Inferior parietal cortex (tissue), 1 donor: Measurements from ENCODE around the gene CACNA1G.

Experiments
- DNase-seq: peaks from one replicate; pipeline ENCODE4 v3.0.0-alpha.2; 2016; ENCODE audit errors: extremely low spot score

The CACNA1G gene

DNA sequence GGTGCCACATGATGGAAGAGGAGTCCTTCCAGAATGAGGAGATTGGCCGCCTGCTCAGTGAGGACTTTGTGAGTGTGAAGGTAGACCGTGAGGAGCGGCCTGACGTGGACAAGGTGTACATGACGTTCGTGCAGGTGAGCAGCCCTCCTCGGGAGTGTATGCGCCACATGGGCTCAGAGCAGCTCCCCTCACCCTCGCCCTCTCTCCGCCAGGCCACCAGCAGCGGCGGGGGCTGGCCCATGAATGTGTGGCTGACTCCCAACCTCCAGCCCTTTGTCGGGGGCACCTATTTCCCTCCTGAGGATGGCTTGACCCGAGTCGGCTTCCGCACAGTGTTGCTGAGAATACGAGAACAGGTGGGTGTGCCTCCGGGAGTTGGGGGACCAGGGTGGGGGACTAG is 11.7 kb upstream of the CACNA1G start:
- DNase-seq = no peak

DNA sequence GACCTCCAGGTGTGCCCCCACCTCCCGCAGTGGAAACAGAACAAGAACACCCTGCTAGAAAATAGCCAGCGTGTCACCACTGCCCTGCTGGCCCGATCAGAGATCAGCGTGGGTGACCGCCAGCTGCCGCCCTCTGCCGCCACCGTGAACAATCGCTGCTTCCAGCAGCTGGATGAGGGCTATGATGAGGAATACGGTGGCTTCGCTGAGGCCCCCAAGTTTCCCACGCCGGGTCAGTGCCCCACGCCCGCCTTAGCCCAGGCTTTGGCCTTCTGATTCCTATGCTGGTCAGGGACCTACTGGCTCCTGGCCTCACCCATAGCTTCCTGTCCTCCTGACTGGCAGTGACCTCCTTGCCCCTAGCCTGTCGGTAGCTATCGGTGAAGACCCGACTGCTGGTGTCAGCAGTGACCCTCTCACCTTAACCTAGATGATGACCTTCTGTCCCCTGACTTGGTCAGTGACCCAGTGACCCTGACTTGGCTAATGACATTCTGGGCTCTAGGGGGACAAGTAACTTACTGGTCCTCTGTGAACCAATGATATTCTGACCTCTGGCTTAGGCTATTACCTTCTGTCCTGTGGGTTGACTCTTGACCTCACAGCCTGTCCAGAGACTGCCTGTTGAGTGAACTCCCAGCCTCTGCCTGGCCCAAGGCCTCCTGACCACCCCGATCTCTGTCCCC is 11.1 kb upstream of the CACNA1G start:
- DNase-seq = no peak

DNA sequence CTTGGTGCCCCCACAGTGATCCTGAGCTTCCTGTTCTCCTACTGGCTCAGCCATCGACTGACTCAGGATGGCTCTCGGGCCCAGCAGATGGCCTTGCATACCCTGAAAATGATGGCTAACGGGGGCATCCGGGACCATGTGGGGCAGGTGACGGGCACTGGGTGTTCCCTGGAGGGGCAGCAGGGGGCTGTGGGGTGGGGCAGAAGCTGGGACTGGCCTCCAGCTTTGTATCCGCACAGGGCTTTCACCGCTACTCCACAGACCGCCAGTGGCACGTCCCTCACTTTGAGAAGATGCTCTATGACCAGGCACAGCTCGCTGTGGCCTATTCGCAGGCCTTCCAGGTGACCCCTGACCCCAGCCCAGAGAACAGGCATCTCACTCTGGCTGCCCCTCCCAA is 10.5 kb upstream of the CACNA1G start:
- DNase-seq = no peak

DNA sequence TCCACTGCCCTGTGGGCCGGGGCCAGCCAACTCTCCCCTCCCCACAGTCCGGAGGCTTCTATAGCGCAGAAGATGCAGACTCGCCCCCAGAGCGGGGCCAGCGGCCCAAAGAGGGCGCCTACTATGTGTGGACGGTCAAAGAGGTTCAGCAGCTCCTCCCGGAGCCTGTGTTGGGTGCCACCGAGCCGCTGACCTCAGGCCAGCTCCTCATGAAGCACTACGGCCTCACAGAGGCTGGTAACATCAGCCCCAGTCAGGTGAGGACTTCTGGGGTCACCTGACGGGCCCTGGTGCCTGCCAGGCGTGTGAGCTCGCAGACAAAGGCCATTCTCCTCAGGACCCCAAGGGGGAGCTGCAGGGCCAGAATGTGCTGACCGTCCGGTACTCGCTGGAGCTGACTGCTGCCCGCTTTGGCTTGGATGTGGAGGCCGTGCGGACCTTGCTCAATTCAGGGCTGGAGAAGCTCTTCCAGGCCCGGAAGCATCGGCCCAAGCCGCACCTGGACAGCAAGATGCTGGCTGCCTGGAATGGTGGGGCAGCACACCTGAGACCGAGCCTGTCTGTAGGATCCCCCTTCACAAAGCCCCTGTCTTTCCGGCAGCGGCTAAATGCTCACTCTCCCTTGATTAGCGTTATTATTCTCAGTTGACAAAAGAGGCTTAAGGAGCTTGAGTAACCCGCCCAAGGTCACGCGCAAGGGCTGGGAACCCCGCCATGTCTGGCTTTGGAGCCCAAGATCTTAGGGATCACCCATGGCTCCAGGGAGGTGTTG is 9.7 kb upstream of the CACNA1G start:
- DNase-seq = peak; percentile 83

DNA sequence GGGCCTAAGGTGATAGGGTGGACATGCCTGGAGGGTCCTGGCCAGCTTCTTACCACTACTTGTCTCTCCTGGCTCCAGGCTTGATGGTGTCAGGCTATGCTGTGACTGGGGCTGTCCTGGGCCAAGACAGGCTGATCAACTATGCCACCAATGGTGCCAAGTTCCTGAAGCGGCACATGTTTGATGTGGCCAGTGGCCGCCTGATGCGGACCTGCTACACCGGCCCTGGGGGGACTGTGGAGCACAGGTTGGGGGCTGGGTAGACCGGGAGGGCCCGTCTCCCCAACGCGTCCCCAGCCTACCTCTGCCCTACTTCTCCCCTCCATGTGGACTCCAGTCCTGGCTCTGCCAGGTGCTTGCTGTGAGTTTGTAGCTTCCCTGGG is 9.1 kb upstream of the CACNA1G start:
- DNase-seq = no peak

DNA sequence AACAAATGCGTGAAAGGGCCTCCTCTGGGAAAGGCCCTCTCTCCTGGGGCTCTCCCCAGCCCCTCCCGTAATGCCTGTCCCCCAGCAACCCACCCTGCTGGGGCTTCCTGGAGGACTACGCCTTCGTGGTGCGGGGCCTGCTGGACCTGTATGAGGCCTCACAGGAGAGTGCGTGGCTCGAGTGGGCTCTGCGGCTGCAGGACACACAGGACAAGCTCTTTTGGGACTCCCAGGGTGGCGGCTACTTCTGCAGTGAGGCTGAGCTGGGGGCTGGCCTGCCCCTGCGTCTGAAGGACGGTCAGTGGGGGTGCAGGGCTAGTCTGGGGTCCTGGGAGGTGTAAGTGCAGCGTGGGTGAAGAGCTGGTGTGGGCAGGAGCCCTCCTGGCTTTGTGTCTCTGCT is 8.6 kb upstream of the CACNA1G start:
- no peak for DNase-seq

DNA sequence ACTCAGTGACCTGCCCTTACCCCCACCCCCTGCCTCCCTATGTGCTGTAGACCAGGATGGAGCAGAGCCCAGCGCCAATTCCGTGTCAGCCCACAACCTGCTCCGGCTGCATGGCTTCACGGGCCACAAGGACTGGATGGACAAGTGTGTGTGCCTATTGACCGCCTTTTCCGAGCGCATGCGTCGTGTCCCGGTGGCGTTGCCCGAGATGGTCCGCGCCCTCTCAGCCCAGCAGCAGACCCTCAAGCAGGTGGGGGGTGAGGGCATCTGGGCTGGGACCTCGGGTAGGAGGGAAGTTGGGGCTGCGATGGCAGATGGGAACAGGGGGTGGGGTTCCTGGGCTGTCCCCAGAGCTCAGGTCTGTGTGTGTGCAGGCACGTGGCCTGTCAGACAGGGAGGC is 6.3 kb upstream of the CACNA1G start:
- no peak for DNase-seq

DNA sequence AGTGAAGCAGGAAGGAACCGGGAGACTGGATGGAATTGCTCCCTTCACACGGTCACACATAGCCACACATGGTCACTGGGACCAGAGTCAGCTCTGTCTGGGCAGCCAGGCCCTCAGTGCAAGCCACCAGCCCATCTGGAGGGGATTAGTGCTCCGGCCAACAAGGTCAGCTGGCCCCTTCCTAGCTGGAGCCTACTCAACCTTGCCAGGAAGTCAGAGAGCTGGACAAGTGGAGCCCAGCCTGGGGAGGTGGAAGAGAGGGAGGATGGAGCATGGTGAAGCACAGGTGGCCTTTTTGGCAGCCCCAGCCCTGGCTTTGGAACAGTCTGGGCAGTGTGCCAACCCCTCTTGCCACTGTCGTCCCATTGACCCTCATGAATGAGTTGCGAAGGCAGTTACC is 3.7 kb upstream of the CACNA1G start:
- no peak for DNase-seq

DNA sequence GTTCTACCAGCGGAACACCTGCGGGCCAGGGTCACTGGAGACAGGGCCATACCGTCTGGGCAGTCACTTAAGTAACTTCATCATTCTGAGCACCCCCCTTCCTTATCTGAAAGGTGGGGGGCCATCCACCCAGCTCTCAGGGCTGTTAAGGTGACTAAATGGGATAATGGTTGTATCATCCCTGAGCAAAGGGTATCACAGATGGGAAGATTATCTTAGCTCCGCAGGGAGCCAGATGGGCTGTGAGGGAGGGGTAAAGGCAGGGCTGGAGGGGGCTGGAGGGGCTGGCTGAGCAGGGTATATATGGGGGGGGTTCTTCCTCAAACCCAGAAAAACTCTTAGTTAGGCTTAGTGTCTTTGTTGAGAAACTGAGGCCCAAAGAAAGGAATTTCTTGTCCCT is 2.9 kb upstream of the CACNA1G start:
- no peak for DNase-seq

DNA sequence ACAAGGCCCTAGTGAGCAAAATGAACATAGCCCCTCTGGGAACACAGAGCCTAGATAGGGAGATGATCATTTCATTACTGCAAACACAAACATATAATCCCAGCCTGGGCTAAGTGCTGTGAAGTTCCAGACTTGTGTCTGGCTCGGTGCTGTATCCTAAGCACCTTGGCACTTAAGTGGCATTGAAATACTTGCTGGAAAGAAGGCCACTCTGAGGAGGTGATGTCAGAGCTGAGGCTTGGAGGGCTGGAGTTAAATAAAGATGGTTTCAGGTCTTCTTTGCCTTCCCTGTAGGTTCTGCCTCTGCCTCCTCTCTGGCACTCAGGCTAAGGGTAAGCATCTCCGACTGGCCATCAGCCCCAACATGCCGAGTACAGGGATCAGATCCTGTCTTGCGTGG is 2.4 kb upstream of the CACNA1G start:
- no peak for DNase-seq

DNA sequence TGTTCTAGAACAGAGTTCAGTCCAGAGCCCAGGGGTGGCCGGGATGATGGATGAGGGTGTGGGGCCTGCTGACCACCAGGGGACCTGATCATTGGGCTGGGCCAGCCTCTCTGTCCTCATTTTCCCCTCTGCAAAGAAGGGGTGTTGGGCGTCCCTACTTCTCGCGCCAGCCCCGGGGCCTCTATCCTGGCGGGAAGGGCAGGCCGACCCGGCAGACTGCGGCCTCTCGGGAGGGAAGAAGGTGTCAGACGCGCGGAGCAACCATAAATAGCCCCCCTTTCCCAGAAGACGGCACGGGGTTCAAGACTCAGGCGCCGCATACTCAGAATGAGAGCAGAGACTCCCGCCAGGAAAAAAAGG is 2.0 kb upstream of the CACNA1G start:
- no peak for DNase-seq

DNA sequence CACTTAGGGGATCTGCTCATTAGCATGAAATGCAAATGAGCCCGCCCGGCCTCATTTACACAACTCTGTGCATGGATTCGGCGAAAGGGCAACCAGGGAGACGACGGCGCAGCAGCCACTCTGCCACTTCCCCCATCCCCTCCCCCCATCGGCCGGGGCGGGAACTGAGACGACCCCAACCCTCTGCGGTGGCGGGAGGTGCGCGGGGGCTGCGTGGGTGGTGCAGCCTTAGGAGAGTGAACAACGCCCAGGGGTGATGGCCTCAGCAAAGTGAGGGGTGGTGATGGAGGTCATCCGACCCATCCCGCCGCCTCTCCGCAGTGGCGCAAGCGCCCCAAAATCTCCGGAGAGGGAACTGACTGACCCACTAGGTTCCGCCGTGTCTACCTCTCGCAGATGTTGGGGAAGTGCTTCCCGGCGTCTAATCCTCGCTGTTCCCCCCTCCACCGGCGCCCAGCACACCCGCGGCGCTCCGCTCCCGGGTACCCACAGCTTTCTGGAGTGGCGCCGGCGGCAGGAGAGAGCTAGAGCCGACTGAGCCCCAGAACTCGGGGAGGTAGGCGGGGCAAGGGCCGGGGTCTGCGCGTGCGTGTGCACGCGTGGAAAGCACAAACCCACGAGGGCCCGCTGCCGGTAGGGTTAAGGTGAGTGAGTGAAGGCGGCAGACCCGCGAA is 1.4 kb upstream of the CACNA1G start:
- DNase-seq = no peak

DNA sequence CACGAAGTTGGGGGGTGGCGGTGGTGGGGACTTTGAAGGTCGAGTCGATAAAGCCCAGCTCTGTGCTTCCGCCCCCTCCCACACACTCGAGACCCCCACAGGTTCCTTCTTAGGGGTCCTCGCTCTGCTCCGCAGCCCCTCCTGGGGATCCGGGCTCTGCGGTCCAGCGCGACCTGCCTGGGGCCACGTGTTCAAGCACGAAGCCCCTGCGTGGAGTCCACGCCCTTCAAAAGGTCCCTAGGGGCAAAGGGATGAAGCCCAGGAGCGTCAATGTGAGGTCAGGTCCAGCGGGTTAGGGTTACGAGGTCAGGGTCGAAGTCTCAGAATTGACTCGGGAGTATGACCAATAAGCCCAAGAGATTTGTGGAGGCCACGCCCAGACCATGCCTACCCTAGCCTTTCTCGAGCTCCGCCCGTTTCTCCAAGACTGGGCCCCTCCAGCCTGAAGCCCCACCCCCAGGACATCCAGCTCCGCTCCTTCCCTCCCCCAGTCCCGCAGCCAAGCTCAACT is 786 bp upstream of the CACNA1G start:
- DNase-seq = no peak

DNA sequence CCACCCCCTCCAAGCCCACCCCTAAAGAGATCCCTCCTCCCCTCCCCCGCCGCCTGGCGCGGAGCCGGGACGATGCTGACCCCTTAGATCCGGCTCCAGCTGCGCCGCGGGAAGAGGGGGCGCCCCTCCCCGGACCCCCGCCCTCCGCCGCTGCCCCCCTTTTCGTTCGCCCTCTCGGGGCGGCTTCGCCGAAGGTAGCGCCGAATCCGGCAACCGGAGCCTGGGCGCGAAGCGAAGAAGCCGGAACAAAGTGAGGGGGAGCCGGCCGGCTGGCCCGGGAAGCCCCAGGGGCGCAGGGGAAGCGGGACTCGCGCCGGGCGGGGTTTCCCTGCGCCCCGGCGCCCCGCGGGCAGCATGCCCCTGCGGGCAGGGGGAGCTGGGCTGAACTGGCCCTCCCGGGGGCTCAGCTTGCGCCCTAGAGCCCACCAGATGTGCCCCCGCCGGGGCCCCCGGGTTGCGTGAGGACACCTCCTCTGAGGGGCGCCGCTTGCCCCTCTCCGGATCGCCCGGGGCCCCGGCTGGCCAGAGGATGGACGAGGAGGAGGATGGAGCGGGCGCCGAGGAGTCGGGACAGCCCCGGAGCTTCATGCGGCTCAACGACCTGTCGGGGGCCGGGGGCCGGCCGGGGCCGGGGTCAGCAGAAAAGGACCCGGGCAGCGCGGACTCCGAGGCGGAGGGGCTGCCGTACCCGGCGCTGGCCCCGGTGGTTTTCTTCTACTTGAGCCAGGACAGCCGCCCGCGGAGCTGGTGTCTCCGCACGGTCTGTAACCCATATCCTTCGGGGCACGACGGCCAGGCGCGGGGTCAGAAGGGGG is 623 bp downstream of the CACNA1G start:
- no peak for DNase-seq

DNA sequence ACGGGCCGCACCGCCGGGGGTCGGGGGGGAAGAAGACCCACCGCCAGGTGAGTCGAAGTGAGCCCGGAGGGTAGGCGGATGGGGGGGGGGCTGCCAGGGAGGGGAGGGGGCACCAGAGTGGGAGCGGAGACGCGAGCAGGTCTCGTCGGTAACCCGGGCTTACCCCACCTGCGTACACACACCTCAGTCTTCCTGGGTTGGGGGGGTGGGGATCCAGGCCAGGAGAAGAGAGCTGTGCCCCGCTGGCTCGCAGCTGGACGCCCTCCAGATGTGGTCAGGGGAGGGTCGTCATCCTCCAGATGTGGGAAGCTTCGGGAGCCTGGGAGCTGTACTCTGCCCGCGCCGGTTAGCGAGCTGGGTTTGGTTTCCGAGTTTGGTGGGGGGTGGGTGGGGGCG is 1.2 kb downstream of the CACNA1G start:
- DNase-seq = no peak

DNA sequence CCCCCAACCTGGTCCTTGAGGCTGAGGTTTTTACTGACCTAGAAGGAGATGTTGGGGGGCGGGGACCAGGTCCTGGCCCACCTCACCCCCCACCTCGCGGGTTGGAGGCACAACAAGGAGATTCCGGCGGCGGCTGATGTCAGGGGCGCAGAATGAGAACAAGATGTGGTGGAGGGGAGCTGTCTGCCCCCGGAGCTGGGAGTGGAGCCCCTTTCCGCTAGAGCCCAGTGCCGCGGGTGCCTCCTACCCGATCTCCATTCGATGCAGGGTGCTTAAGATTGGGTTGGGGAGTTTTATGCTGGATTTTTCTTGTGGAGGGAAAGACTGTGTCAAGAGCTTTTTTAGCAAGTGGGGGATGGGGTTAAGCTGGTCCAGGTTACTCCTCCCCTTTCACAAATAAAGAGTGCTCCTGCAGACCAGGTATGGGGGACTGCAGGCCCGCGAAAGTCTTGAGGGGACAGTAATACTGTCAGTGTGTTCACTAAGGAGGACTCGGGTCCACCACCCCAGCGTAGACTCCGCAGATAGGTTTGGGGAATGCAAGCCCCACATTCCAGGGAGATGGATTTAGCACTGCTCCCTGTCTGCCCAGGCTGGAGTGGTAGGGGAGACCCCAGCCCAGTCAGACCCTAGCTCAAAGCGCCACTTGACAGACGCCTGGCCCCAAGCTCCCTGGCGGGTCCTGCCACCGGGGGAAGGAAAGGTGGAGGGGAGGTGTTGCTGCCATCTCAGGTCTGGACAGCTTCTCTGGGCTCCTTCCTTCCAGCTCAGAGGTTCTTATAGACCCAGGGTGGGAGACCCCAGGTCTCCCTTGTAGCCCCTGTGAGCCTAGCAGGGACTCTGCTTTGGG is 2.0 kb downstream of the CACNA1G start:
- DNase-seq = no peak

DNA sequence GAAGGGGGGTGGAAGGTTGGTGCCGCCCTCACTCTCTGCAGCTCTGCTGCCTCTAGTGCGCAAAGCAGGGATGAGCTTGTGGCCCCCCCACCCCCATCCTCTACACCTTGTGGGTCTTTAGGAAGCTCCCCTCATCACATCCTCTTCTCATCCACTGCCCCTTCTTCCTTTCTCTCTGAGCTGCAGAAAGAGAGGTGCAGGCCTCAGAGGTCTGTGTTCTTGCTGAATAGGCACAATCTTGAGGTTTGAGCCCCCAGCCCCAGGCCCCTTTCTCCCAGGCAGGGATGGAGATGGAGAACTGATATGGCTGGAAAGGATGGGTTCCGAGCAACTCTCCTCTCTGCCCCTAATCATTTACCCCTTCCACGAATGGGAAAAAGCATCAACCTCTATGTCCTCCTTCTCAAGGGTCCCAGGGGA is 2.6 kb downstream of the CACNA1G start:
- DNase-seq = no peak

DNA sequence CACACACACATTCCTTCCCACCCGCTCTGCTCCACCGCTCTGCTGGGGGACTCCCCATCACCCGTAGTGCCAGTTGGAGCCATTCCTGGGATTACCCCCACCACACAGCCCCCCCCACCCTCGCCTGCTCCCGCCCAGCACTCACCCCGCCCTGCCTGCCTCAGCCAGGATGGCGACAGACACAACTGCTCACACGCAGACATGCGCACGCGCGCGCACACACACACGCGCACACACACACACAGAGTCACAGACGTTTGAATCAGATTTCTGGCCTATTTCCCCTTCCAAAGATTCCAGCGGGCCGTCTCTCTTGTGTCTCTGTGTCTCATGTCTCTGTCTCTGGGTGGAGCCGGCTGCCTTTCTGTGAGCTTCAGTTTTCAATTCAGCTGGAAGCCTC is 4.4 kb downstream of the CACNA1G start:
- no peak for DNase-seq

DNA sequence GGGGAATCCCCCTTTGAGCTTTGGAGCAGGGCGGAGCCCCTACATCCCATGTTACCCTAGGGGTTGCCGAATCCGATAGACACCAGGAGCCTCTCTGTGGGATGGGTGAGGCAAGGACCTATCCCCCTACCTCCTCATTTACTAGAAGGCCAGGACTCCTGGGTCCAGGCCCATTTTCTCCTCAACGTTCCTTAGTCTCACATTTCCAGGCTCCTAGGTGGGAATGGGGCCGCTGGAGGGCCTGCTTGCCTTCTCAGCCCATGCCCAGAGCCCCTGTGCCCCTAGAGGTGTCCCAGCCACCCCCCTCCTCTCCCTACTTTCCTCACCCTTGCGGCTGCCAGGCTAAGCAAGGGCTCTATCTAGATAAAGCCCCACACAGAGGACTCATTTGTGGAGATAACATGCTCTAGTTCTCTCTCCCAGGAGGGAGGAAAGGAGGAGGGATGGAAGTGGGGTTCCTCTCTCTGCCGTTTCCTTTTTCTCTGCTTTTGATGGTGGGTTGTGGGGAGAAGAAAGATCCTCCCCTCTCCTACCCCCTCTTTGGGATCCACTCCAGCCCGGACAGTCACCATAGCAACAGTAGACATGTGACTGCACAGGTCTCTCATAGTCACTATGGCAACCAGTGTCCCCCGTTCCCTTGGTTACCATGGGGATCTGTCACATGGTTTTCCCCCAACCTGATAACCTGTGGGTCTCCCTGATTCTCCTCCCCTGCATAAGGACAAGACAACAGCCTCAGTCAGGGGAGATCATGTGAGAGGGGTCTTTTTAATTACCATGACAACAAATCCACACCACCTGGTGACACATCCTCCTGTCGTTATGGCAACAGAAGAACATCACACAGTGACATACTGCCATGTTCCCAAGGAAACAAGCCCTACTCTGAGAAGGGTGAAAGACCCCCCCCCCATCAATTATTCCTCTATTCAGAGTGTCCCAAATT is 5.2 kb downstream of the CACNA1G start:
- peak; percentile 80 for DNase-seq

DNA sequence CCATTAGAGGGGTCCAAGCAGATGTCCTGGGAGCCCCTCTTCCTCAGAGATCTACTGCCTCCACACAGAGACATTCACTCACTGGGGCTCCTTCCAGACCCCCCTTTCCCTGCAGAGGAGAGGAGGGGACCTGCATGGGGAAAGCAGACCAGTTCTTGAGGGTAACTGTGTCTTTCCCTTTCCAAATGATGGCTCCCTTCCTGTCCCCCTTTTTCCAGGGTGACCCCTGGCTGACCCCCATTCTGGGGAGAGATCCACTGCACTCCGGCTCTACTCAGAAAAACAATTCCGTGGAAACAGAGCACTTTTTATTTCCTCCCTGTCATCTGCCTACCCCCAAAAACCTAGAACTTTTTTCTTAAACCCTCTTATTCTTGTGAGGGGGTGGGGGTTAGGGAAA is 6.4 kb downstream of the CACNA1G start:
- DNase-seq = no peak
